Ecto neural progenitor cell (in vitro differentiated cells): ENCODE results near the gene RPS18.
A peak's percentile ranks its signal among the peaks of the same experiment; 100 is the strongest.

Experiments
- DNase-seq: peaks from one replicate; pipeline ENCODE4 v3.0.0-alpha.2; 2018; ENCODE audit warnings: low spot score

RPS18 gene

GRCh38 chr6:33314943-33315792 lies 43.3 kb downstream of the RPS18 start:
- DNase-seq, result peak; percentile 70

- no peak for DNase-seq
Measured at GRCh38 chr6:33315793-33316602, 44.1 kb downstream of the RPS18 start.

- no peak for DNase-seq
Measured at GRCh38 chr6:33316603-33317418, 44.9 kb downstream of the RPS18 start.

- no peak for DNase-seq
Measured at GRCh38 chr6:33317419-33317668, 45.5 kb downstream of the RPS18 start.

GRCh38 chr6:33317669-33318425 lies 46.0 kb downstream of the RPS18 start, which contains the start of gene ZBTB22:
ZBTB22 (minus strand) TSS chr6:33317744; CDS start chr6:33316916, 828 bp downstream.
- peak; percentile 96 for DNase-seq

- no peak for DNase-seq
Measured at GRCh38 chr6:33318426-33319073, 46.7 kb downstream of the RPS18 start.

- no peak for DNase-seq
Measured at GRCh38 chr6:33319939-33320314, 48.1 kb downstream of the RPS18 start.

- no peak for DNase-seq
Measured at GRCh38 chr6:33320315-33321181, 48.7 kb downstream of the RPS18 start.

- no peak for DNase-seq
Measured at GRCh38 chr6:33321227-33321626, 49.4 kb downstream of the RPS18 start.

- DNase-seq, result no peak
Measured at GRCh38 chr6:33323623-33323948, 51.7 kb downstream of the RPS18 start.

GRCh38 chr6:33324125-33324524 lies 52.2 kb downstream of the RPS18 start:
- no peak for DNase-seq
